HG03095 (cell line): Measurements from ENCODE around the gene NRDE2.
A peak's percentile ranks its signal among the peaks of the same experiment; 100 is the strongest.
"Not testable (repeated sequence)": the region's sequence is repeated elsewhere in the genome, so short reads cannot be mapped to it uniquely, and the experiment has no call there.

Source experiments
- ATAC-seq: cut with Tn5 transposase; IDR thresholded peaks from one replicate; pipeline ENCODE4 v1.9.1; 2021; ENCODE audit warnings: moderate library complexity; ENCODE audit not compliant: unreplicated experiment

NRDE2 gene

DNA sequence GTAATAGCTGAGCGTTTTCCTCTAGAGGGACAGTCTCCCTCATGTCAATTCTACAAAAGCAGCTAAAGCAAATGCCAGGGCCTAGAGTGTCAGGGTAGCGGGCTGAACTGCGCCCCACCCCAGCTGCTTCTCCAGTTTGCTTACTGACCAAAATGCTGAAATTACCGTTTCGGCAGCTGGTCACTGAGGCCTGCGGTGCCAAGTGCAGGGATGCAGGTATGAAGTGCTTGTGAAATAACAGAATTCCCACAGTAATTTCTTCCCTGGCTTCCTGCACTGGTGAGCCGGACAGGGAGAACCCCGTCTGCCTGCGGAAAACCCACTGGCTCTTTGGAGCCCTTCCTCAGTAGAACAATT lies 56.3 kb downstream of the NRDE2 start:
- no peak for ATAC-seq

DNA sequence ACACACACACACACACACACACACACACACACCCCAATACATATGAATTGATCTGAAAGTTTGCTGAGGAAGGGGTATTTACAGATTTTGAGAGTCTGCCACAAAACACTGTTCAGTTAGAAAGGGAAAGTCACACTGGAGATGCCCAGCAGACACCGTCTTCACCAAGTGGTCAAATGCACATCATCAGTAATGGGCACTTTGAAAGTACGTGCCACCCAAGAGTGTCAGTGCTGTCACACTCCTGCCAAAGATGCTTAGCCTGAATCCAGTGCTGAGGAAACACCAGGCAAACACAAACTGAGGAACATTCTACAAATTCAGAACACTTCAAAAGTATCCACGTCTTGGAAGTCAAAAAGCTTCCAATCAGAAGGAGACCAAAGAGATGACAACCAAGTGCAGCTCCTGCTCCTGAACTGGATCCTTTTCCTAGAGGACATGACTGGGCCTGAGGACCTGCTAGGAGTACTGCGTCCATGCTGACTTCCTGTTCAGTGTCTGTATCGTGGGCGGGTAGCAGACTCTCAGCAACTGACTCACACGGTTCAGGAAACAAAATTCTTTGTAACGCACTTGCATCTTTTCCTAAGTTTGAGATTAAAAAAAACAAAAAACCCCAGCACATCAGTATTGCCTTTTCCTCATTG lies 56.8 kb downstream of the NRDE2 start:
- ATAC-seq = no peak

DNA sequence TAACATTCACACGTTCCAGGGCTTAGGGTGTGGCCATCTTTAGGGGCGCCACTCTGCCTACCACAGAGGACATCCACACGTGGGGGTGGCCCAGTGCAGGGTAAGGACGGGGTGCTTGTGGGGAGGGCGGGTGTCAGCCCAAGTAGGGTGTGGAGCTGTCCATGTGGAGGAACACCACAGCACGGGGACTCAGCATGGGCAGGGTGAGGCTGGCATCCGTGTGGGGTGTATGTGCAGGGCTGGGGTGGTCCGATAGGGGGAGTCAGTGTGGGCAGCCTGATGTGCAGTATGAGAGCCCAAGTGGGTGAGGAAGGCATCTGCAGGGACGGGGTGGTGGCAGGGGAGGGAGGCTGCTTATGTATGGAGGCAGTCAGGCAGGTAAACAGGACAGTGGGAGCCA lies 57.7 kb downstream of the NRDE2 start:
- ATAC-seq = no peak

DNA sequence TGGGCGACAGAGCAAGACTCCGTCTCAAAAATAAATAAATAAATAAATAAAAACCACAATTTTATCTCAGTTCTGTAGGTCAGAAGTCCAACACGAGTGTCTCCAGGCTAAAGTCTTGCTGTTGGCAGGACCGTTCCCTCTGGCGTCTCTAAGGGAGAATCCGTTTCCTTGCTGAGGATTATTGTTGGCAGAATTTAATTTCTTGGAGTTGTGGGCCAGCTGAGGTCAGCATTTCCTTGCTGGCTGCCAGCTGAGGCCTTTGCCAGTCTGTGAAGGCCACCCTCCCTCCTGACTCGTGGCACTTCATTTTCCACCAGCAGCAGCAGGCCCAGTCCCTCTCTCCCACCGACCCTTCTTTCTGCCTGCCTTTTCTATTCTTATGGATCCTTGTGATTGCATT lies 58.2 kb downstream of the NRDE2 start:
- no peak for ATAC-seq

DNA sequence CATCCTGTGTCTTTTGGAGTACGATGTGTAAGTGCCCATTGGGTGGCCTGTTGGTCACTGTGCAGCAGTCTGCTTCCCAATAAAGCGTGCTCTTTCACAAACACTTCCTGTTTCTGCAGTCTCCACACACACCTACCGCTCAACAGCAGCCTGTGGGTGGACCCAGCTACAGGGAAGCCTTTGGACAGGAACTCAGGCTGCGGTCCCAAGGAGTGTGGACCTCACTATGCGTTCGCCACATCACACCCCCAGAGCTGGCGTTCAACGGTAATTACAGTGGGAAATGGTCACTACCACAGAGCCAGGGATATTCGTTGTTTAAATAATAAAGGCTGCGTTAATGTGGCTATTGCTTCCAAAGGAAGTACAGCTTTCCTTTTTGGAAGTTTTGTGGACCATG lies 59.2 kb downstream of the NRDE2 start:
- no peak for ATAC-seq

DNA sequence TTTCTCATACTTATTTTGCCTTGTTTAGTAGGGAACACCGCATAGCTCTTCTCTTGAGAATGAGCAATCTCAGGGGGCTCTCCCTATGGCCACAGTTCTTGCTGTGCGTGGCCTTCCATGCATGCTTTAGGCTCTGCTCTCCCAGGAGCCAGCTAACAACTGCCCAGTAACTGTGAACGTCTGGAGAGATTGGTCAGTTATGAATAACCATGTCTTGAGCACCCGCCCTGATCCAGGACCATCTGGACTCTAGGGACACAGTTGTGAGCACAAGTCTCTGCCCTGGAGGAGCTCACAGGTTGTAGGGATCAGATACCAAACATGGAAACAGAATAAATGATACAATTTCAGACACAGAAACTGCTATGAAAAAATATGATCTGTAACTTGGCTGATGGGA lies 63.3 kb downstream of the NRDE2 start:
- ATAC-seq = no peak

DNA sequence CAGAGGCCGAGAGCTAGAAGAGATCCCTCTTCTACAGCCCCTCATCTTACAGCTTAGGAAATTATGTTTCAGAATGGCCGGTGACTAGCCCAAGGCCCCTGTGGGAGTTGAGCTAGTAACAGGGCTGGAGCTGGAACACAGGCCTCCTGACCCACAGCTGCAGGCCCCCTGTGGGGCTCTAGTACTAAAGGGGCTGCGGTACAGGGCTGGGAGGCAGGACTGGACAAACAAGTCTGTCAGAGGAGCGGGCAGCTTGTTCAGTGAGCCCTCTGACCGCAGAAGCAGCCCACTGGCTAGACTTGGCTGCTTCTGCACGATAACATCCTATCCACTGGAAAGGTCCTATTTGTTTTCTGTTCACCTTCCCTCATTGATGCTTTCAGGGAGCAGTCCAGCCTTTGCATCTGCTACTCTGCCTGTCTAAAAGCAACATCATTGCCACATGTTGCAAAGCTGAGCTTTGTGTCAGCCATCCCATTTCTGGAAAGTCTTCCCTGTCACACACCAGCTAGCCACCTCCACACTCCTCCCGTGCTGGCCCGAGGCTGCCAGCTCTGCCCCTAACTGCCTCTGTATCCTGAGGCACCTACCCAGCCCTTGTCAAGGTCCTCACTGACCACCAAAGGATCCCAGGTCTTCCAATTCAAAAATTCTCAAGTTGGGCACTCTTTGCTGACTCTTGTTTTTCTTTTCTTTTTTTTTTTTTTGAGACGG lies 65.1 kb downstream of the NRDE2 start:
- ATAC-seq = no peak

DNA sequence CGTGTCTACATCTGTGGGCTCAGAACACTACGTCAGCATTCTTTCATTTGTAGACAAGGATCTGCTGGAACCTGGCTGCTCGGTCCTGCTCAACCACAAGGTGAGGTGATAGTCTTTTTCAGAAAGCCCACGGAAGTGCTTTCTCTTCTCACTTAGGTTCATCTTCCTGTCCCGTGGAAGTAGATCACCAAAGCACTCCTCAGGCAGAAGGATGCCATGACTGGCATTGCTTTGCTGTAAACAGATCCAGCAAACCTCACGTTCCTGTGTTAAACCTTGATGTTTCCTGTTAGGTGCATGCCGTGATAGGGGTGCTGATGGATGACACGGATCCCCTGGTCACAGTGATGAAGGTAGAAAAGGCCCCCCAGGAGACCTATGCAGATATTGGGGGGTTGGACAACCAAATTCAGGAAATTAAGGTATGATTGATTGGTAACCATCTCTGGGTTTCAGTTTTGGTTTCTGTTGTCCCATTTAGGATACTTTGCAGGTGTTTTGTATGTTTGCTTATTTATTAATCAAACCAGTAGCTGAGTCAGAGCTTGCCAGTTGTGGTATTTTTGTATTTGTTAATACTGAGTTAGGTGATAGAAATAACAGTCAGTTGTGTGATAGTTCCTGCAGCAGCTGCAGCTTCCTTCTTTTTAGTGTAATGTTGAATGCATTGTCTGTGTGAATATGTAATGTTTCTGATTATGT lies 67.8 kb downstream of the NRDE2 start:
- peak; percentile 83 for ATAC-seq

DNA sequence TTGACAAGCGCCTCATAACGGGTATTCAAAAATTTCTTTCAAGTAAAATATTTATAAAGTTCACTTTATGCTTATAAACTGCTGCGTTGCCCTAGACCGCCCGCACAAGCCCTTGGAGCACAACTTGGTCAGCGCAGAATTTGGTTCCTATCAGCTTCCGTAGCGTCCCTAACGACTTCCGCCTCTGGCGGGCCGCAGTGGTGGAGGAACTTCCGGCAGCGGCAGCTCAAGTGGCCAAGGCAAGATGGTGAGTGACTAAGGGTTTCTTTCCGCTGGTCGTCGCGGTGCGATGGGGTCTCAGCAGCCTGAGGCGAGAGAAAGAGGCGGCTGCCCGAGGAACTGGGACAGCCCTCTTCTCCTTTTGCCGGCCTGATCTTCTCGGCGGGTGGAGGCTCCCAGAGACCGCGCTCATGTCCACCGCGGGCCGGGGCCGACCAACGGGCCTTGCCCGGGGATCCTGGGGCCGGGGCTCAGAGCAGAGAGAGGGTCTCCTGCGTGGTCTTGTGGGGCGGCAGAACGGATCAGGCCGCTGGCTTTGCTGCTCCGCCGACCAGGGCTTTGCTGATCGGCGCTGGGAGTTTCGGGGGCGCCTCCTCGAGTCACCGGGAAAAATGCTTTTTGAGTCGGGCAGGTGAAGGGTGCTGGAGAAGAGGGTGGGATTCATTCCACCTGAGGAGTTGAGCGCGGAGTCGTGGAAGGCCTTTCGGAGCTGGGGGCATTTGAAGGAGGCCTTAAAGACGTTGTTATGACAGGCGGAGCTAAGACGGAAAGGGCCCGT lies 75.2 kb downstream of the NRDE2 start, which contains the start of gene PSMC1:
Gene PSMC1, plus strand, starts transcription at position 200 of the 778 bp plus-strand sequence. Its CDS starts 45 bp downstream, at position 245.
- peak; percentile 97 for ATAC-seq

DNA sequence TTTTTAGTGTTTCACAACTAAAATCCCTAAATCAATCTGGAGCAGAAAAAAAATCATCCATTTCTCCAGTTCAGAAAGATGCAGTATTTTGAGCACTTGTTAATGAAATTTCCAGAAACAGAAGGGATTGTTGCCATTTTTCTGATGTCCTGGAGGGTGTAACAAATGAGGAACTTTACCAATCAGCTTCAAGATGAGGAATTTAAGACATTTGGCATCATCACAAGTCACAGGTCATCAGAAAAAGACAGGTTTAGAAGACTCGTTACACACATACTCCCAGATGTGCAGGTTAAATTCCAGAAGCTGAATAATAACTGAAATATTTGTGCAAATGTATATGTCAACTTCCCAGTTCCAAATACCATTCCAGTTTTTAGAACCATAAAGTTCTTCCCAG lies 75.9 kb downstream of the NRDE2 start:
- no peak for ATAC-seq

DNA sequence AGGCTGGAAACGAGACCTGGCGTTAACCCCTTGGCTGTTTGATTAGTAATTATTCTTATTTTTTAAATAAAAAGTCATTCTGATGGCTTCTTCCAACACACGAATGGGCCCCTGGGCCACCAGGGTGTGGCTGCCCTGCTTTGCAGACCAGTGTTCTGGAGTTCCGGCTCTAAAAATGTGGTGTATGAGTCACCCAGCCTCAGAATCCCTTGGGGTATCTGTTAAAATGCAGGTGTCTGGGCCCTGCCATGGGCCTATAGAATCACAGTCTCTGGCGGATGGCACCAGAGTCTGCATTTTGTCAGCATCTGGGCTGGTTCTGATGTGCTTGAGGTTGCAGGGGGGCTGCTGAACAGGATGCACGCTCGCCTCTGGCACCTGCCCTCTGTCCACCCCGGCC lies 77.9 kb downstream of the NRDE2 start:
- ATAC-seq = no peak

DNA sequence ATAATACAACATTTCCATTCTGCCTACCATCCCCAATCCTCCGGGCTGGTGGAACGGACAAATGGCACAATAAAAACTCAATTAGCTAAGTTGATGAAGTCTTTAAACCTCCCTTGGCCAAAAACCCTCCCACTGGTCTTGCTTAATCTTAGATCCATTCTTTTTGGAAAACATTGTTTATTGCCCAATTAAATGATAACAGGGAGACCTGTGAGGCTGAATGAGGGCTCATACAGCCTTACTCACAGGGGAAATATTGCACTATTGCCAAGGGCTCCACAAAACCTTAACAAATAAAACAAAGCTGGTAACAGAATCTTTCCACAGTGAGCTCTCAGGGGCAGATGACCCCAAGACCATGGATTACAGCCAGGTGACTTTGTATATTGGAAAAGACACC lies 83.1 kb downstream of the NRDE2 start:
- ATAC-seq = no peak

DNA sequence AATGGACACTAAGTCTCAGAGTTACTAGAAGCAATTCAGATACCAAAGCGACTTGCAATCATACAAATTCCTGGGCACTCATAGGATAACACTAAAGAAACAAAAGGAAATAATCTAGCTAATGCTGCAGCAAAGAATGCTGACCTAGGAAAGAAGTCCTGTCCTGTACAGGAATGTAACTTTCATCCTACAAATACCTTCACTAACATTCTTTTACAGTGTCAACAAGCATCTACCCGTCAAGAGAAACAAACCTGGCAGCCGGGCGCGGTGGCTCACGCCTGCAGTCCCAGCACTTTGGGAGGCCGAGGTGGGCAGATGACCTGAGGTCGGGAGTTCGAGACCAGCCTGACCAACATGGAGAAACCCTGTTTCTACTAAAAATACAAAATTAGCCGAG lies 84.3 kb downstream of the NRDE2 start:
- ATAC-seq = not testable (repeated sequence)

DNA sequence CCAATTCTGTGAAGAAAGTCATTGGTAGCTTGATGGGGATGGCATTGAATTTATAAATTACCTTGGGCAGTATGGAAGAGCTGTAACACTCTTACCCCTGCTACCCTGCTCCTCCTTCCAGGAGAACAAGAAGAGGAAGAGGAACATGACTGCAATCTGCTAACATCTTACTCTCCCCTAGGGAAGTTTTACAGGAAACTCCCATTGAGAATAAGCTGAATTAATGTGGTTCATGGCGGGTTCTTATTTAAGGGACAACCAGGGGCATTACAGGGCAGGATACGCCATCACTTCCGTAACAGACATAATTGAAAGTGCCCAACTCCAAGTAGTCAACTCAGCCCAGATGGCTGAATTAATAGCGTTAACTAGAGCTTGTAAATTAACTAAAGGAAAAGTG lies 84.8 kb downstream of the NRDE2 start:
- ATAC-seq = no peak

DNA sequence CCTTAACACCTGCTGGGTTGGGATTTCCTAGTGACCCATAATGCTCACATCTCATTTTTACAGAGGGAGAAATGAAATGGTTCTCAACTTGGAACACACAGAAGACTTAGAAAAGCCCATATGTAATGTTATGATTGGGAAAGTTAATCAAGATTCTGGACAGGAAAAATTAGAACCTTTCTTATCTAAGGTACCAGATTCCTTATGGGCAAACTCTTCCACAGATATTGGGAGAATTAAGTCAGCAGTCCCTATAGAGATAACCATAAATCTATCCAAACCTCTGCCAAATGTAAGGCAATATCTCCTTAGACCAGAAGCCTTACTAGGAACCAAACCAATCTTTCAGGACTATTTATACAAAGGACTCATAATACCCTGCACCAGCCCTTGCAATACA lies 89.3 kb downstream of the NRDE2 start:
- ATAC-seq = no peak

DNA sequence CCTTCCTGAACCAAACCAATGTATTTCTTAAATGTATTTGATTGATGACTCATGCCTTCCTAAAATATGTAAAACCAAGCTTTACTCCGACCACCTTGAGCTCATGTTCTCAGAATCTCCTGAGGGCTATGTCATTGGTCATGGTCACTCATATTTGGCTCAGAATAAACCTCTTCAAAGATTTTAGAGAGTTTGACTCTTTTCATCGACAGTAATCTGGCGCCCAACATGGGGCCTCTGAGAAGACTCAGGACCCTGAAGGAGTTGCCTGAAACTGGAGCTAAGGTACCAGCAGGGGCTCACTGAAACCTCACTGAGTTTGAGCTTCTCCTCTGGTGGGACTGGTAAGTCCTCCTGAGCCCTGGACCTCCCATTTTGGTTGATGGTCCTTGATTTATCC lies 92.6 kb downstream of the NRDE2 start:
- ATAC-seq = no peak

DNA sequence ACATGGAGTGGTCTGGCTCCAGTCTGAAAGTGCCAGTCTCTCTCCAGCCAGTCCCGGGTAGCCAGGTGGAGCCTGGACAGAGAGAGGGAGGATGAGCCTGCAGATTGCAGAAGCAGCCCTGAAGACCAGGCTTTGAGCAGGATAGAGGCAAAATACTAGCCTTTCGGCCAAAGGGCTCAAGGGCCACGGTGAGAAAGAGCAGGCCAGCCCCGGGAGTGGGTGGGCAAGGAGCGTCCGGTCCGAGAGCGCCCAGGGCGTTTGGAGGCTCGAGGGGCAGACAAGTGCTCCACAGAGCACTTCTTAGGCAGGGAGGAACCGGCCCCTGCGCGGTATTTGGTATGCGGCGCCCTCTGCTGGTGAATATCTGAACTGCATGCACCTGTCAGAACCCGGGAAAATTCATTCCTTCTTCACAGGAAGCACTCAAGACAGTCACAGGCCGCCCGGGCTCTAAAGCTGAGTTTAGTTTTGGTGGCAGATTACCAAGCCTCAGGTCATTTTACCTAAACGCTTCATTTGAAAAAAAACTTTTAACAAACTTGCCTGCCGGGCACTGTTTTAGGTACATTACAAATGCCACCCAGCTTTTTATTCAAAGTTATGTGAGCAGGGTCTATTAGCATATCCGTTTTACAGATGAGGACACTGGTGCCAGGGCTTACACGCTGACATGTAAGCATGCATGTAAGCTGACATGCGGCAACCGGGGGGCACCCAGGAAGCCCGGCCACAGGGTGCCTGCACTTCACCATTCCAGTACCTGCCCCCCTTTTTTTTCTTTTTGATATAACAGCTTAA lies 96.4 kb downstream of the NRDE2 start:
- ATAC-seq = peak; percentile 57

DNA sequence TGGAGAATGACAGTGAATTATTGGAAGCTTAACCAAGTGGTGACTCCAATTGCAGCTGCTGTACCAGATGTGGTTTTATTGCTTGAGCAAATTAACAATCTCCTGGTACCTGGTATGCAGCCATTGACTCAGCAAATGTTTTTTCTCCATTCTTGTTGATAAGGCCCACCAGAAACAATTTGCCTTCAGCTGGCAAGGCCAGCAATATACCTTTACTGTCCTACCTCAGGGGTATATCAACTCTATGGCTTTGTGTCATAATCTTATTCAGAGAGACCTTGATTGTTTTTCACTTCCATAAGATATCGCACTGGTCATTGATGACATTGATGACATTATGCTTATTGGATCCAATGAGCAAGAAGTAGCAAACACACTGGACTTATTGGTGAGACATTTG lies 101.8 kb downstream of the NRDE2 start:
- ATAC-seq = not testable (repeated sequence)

DNA sequence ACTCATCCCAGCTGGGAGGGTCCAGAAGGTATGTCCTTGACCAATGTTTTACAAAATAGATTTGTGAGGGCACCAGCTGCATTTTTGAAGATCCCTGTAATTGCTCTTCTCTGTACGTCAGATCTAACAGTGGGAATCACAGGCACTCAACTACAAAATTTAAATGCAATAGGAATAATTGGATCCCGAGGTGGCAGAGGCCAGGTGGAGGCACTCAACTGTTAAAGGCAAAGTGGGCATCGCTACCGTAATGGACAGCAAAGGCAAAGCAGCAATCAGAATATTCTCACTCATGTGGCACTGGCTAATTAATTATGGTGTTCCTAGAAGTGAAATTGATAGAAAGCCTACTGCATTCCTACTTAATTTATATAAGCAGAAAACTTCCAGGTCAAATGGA lies 103.3 kb downstream of the NRDE2 start:
- no peak for ATAC-seq
